HepG2 (cell line): Measurements from ENCODE around the gene PIM3. TPM values are rescaled to one million over a fixed set of nuclear protein-coding genes. Genes with fewer than 3 reads are reported as not detected.
A peak's percentile ranks its signal among the peaks of the same experiment; 100 is the strongest.

Source experiments
- BRF2 ChIP-seq: sonication (generic); formaldehyde crosslinking; IDR thresholded peaks from 2 replicates; pipeline ENCODE4 v1.8.1; 2022; ENCODE audit warnings: mild to moderate bottlenecking, missing genetic modification reagents
- CCAR2 ChIP-seq: fragments of 200-400 bp; formaldehyde crosslinking; optimal IDR thresholded peaks from 2 replicates; pipeline ENCODE3; 2018; ENCODE audit warnings: low read depth, mild to moderate bottlenecking, low read length, moderate library complexity
- E2F1 ChIP-seq: sonication (generic); formaldehyde crosslinking; IDR thresholded peaks from 2 replicates; pipeline ENCODE4 v1.5.0; 2020; ENCODE audit warnings: missing genetic modification reagents
- ELF1 ChIP-seq: sonication (generic); formaldehyde crosslinking; IDR thresholded peaks from 2 replicates; pipeline ENCODE4 v1.4.0; 2020; ENCODE audit warnings: missing genetic modification reagents
- GLMP ChIP-seq: sonication (generic); formaldehyde crosslinking; IDR thresholded peaks from 2 replicates; pipeline ENCODE4 v1.9.0; 2021; ENCODE audit warnings: missing genetic modification reagents, mild to moderate bottlenecking, borderline replicate concordance
- HNRNPH1 ChIP-seq: fragments of 200-400 bp; formaldehyde crosslinking; optimal IDR thresholded peaks from 2 replicates; pipeline ENCODE3; 2017; ENCODE audit warnings: mild to moderate bottlenecking, low read depth, low read length
- KLF12 ChIP-seq: sonication (generic); formaldehyde crosslinking; IDR thresholded peaks from 2 replicates; pipeline ENCODE4 v1.4.0; 2020; ENCODE audit warnings: missing genetic modification reagents, borderline replicate concordance
- MLX ChIP-seq: IDR thresholded peaks from 2 replicates; pipeline ENCODE4 v1.6.1; 2016
- MTERF4 ChIP-seq: sonication (generic); formaldehyde crosslinking; IDR thresholded peaks from 2 replicates; pipeline ENCODE4 v1.8.0; 2023; ENCODE audit warnings: mild to moderate bottlenecking, missing genetic modification reagents
- PHF21A ChIP-seq: sonication (generic); formaldehyde crosslinking; IDR thresholded peaks from 2 replicates; pipeline ENCODE4 v1.5.0; 2020; ENCODE audit warnings: mild to moderate bottlenecking, missing genetic modification reagents
- XRCC5 ChIP-seq: fragments of 200-400 bp; formaldehyde crosslinking; optimal IDR thresholded peaks from 2 replicates; pipeline ENCODE3; 2017; ENCODE audit warnings: mild to moderate bottlenecking, low read length
- ZFP91 ChIP-seq: sonication (generic); formaldehyde crosslinking; IDR thresholded peaks from 2 replicates; pipeline ENCODE4 v1.9.0; 2022; ENCODE audit warnings: missing genetic modification reagents, mild to moderate bottlenecking, borderline replicate concordance
- ZGPAT ChIP-seq: IDR thresholded peaks from 2 replicates; pipeline ENCODE4 v1.6.1; 2016; ENCODE audit warnings: mild to moderate bottlenecking
- ZNF205 ChIP-seq: IDR thresholded peaks from 2 replicates; pipeline ENCODE4 v1.6.1; 2018; ENCODE audit warnings: missing biosample characterization, missing genetic modification reagents
- ZNF367 ChIP-seq: sonication (generic); formaldehyde crosslinking; IDR thresholded peaks from 2 replicates; pipeline ENCODE4 v1.4.0; 2020; ENCODE audit warnings: missing genetic modification reagents, borderline replicate concordance
- ZNF574 ChIP-seq: sonication (generic); formaldehyde crosslinking; IDR thresholded peaks from 2 replicates; pipeline ENCODE4 v1.4.0; 2020; ENCODE audit warnings: missing genetic modification reagents
- polyA plus RNA-seq, 8 experiments: library from polyadenylated mRNA; depleted of rRNA in 3 of 8; stranded (reverse) in 7 of 8; unstranded in 1 of 8; fragments of >200 nt; fragmentation: Illumina TruSeq in 4 of 8; extraction: Trizol in 4 of 8; gene quantifications; 2 replicates each; pipeline versions ENCODE4 v1.2.1 to v1.2.3, GENCODE V29; 2011 to 2016; ENCODE audit warnings: low read depth in 4 of 8, missing spikeins in 1 of 8, mixed read lengths in 1 of 8; ENCODE audit not compliant: insufficient read depth in 1 of 8
- total RNA-seq, 5 experiments: library from RNA; depleted of rRNA; stranded (reverse); fragments of >200 nt; fragmentation: Illumina TruSeq; extraction: Trizol; gene quantifications; 2 replicates each; pipeline ENCODE4 v1.2.3, GENCODE V29; 2016; ENCODE audit warnings: low read depth in 1 of 5

PIM3 gene
- total and polyA plus RNA-seq, 2 of the 13 experiments (the other 11 are each of a cell fraction or from before 2014, with no cell fraction given): 21.6 to 31.2 TPM

GRCh38 chr22:49917974-49918910, 42.3 kb upstream of the PIM3 start, which contains the start of the genes ALG12 and CRELD2 (continued):
- TF ChIP-seq GLMP (CRISPR knock-in tag) (no peak), ZGPAT (CRISPR knock-in tag) (peak; percentile 61), ZFP91 (CRISPR knock-in tag) (peak; percentile 77; the same call in 1 of the 2 replicates), MTERF4 (CRISPR knock-in tag) (no peak; the same call in 1 of the 2 replicates), KLF12 (CRISPR knock-in tag) (no peak), MLX (no peak), E2F1 (CRISPR knock-in tag) (peak; percentile 53; the same call in 1 of the 2 replicates), ZNF574 (CRISPR knock-in tag) (peak; percentile 94), HNRNPH1 (no peak), BRF2 (CRISPR knock-in tag) (0 out of 2 replicates have a peak, but pooled peaks have one; percentile 50), XRCC5 (peak; percentile 36), PHF21A (peak; percentile 71), ZNF367 (CRISPR knock-in tag) (no peak), CCAR2 (no peak), ZNF205 (CRISPR knock-in tag) (no peak), ELF1 (CRISPR knock-in tag) (0 out of 2 replicates have a peak, but pooled peaks have one; percentile 10)
